Measurements from ENCODE around the gene ECHDC3.
"Not testable (repeated sequence)": the region's sequence is repeated elsewhere in the genome, so short reads cannot be mapped to it uniquely, and the experiment has no call there.

Gene ECHDC3, protein sequence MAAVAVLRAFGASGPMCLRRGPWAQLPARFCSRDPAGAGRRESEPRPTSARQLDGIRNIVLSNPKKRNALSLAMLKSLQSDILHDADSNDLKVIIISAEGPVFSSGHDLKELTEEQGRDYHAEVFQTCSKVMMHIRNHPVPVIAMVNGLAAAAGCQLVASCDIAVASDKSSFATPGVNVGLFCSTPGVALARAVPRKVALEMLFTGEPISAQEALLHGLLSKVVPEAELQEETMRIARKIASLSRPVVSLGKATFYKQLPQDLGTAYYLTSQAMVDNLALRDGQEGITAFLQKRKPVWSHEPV

DNA sequence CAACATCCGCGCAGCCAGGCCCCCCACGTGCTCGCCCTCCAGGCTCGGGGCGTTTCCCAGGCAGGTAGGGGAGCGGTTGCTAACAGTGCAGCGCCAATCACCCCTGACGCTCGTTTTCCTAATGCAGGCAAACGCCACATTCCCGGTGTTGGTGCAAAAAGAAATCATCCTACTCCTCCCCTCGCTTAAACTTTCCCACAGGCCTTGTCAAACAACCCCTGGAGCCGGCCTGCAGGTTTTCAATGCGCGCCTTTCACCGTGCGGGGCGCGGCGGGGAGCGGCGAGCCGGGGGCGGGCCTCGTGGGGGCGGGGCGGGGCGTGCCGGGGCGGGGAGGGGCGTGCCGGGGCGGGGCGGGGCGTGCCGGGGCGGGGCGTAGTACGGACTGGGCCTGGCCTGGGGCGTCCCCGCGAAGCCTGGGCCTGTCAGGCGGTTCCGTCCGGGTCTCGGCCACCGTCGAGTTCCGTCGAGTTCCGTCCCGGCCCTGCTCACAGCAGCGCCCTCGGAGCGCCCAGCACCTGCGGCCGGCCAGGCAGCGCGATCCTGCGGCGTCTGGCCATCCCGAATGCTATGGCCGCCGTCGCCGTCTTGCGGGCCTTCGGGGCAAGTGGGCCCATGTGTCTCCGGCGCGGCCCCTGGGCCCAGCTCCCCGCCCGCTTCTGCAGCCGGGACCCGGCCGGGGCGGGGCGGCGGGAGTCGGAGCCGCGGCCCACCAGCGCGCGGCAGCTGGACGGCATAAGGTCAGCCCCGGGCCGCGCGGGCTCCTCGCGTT is at the start of gene ECHDC3:
TSS of gene ECHDC3 (plus strand) at position 374 of the 770 bp plus-strand sequence. CDS start at position 569, 195 bp downstream.
- no peak for DNase-seq

GRCh38 chr10:11693376-11693775 is 48.8 kb upstream of the ECHDC3 start:
- no peak for DNase-seq

DNA sequence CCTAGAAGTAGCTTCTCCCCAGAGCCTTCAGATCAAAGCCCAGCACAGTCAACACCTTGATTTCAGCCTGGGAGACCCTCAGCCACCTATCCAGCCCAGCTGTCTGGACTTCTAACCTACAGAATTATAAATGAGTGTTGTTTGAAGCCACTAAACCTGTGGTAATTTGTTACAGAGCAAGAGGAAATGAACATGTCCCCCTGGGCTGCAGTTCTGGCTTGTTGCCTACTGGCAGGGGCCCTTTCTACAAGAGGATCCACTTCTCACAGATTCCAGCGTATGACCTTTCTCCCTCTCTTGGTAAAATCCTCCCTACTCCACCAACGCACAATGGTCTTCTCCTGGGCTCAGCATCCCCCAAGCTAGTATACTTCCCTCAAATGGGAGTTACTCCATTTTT is 46.4 kb upstream of the ECHDC3 start:
- DNase-seq, result no peak

GRCh38 chr10:11697718-11698527 is 44.3 kb upstream of the ECHDC3 start:
- DNase-seq, result no peak

DNA sequence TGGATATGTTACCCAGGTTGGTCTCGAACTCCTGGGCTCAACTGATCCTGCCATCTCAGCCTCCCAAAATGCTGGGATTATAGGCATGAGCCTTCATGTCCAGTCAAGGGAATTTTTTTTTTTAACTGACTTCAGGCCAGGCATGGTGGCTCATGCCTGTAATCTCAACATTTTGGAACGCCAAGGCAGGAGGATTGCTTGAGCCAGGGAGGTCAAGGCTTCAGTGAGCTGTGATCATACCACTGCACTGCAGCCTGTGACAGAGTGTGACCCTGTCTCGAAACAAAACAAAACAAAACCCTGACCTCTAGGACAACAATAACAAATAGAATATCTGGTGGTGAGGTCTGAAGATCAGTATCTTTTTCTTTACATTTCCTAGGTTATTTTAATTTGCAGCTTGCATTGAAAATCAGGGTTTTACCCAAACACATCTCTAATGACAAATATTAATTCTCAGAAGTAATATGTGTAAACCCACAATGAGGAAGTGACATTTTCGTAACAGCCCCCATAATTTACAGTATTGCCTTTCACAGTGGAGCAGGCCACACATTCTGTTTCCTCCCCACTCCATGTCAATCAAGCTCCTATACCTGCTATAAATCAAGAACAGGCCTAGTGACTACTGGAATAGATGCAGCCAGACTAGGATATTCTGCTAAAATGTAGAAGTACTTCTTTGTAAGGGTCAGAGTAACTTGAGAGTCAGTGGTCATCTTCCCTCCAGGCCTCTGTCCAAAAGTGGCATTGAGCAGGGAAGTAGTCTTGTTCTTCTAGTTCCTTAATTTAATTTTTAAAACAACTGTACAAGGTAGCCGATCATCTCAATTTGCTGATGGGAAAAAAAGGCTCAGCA is 43.3 kb upstream of the ECHDC3 start:
- DNase-seq, result no peak

- no peak for DNase-seq
Measured at GRCh38 chr10:11699550-11700097, 42.6 kb upstream of the ECHDC3 start.

DNA sequence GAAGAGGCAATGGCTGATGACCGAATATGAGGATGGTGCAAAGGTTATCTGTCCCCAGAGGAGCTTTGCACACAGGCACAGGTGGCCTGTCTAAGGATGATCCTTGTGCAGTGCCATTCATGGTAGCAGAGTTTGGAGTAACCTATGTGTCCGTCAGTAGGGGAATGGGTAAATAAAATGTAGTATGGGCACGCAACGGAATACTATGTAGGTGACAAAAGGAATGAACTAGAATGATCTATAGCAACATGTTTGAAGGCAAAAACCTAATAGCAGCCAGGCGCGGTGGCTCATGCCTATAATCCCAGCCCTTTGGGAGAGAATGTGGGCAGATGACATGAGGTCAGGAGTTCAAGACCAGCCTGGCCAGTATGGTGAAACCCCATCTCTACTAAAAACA is 41.6 kb upstream of the ECHDC3 start:
- DNase-seq, result no peak

- no peak for DNase-seq
Measured at GRCh38 chr10:11701451-11702095, 40.6 kb upstream of the ECHDC3 start.

GRCh38 chr10:11702264-11702663 is 39.9 kb upstream of the ECHDC3 start:
- no peak for DNase-seq

DNA sequence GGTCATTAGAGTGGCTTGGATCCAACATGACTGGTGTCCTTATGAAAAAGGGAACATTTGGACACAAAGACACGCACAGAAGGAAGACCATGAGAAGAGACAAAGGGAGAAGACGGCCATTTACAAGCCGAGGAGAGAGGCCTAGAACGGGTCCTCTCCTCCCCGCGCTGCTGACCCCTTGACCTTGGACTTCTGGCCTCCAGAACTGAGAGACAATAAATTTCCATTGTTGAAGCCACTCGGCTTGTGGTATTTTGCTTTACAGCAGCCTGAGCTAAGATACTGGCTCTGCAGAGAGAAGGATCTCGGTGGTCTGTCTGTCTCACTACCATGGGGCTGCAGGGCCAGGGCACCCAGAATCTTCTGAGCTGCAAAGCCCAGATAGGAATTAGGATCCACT is 38.1 kb upstream of the ECHDC3 start:
- DNase-seq, result no peak

- no peak for DNase-seq
Measured at GRCh38 chr10:11705722-11706121, 36.5 kb upstream of the ECHDC3 start.

- no peak for DNase-seq
Measured at GRCh38 chr10:11706895-11707567, 35.2 kb upstream of the ECHDC3 start.

- DNase-seq, result no peak
Measured at GRCh38 chr10:11707624-11708350, 34.4 kb upstream of the ECHDC3 start.

GRCh38 chr10:11708801-11709200 is 33.4 kb upstream of the ECHDC3 start:
- not testable (repeated sequence) for DNase-seq

- DNase-seq, result no peak
Measured at GRCh38 chr10:11712744-11713143, 29.4 kb upstream of the ECHDC3 start.

GRCh38 chr10:11713186-11713743 is 28.9 kb upstream of the ECHDC3 start:
- no peak for DNase-seq

GRCh38 chr10:11713963-11714362 is 28.2 kb upstream of the ECHDC3 start:
- no peak for DNase-seq

- no peak for DNase-seq
Measured at GRCh38 chr10:11714750-11715365, 27.3 kb upstream of the ECHDC3 start.

- no peak for DNase-seq
Measured at GRCh38 chr10:11715815-11716494, 26.2 kb upstream of the ECHDC3 start.
